ENCODE measurements around the gene ADAM29.
"Not testable (repeated sequence)": the region's sequence is repeated elsewhere in the genome, so short reads cannot be mapped to it uniquely, and the experiment has no call there.

Gene ADAM29

GRCh38 chr4:174918058-174918457, at the start of gene ADAM29:
TSS of gene ADAM29 (plus strand) at chr4:174918358. CDS start at chr4:174975526, 57,168 bp downstream.
- DNase-seq = no peak

GRCh38 chr4:174869339-174869738, 48.8 kb upstream of the ADAM29 start:
- DNase-seq = no peak

- no peak for DNase-seq
Measured at GRCh38 chr4:174870311-174870710, 47.8 kb upstream of the ADAM29 start.

- no peak for DNase-seq
Measured at GRCh38 chr4:174871407-174871806, 46.8 kb upstream of the ADAM29 start.

DNA sequence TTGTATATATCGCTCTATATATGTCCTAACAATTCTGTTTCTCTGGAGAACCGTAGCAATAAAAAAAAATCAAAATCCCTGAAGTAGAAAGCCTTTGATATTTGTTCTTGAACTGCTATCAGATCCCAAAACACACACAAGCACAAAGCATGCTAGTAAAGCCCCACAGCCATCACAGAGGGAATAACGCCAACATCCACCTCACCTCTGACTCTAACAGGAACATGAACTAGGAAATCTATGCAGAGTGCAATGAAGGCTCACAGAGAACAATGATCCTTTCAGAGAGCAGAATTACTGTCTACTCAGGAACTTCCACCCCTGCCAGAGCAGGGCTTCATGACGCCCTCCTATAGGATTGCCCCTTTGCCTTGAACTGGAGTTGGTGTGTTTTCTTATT, 45.0 kb upstream of the ADAM29 start:
- DNase-seq = not testable (repeated sequence)

DNA sequence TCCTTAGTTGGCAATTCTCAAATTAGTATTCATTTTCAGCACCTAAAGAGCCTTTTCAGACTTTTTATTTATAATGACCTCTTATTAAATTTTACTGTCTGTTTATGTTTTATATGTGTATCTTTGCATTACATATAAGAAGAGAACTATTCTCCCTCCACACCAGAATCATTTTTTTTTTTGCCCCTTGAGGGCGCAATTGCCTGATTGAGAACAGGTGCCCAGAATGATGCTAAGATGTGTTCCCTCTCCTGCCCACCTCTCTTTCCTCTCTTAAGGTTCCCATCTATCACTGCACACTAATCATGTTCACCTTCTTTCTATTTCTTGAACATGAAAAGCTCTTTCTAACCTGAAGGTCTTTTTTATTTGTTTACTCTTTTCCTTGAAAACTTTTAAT, 44.2 kb upstream of the ADAM29 start:
- DNase-seq = no peak

- DNase-seq = no peak
Measured at GRCh38 chr4:174874898-174875297, 43.3 kb upstream of the ADAM29 start.

DNA sequence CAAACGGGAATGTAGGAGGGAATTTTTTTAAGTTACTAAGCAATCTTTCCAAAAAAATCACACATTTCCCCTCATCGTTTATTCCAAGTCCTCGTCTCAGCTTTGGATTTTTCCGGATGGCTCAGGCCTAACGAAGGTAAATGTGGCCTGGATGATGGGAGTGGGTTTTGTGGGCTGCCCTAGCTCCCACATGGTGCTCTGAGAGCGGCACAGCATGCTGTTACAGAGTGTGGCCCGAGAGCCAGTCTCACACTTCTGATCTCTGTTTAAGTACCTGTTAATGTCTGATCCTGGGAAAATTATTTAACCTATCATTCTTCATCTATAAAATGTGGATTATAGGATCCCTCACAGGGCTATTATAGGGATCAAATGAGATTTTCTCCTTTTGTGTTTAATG, 38.2 kb upstream of the ADAM29 start:
- no peak for DNase-seq

GRCh38 chr4:174882317-174882992, 35.7 kb upstream of the ADAM29 start:
- DNase-seq = no peak

DNA sequence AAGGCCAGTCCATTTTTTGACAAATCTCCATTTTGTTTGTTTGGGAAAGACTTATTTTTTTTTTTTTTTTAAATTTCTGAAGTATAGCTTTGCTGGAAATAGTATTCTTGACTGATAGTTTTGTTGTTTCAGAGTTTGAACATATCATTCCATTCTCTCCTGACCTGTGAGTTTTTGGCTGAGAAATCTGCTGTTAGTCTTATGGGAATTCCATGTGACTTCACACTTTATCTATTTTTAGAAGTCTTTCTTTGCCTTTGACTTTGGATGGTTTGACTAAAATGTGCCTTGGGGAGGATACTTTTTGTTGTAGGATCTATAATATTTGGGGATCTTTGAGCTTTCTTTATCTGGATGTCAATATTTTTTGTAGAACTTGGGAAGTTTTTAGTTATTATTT, 10.7 kb upstream of the ADAM29 start:
- DNase-seq = no peak

GRCh38 chr4:174910271-174910670, 7.9 kb upstream of the ADAM29 start:
- no peak for DNase-seq

DNA sequence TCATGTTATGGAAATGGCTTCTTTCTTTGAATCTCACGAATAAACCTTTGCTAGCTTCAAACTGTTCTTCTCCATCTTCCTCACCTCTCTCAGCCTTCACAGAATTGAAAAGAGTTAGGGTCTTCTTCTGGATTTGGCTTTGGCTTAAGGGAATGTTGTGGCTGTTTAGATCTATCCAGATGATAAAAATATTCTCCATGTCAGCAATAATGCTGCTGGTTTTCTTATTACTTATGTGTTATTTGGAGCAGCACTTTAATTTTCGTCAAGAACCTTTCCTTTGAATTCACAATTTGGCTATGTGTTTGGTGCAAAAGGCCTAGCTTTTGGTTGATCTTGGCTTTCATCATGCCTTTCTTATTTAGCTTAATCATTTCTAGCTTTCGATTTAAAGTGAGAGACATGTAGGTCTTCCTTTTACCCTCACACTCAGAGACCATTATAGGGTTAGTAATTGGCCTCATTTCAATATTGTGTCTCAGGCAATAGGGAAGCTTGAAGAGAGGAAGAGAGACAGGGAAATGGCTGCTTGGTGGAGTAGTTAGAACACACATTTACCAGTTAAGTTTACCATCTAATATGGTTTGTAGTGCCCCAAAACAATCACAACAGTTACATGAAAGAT, 5.1 kb upstream of the ADAM29 start:
- DNase-seq = no peak

DNA sequence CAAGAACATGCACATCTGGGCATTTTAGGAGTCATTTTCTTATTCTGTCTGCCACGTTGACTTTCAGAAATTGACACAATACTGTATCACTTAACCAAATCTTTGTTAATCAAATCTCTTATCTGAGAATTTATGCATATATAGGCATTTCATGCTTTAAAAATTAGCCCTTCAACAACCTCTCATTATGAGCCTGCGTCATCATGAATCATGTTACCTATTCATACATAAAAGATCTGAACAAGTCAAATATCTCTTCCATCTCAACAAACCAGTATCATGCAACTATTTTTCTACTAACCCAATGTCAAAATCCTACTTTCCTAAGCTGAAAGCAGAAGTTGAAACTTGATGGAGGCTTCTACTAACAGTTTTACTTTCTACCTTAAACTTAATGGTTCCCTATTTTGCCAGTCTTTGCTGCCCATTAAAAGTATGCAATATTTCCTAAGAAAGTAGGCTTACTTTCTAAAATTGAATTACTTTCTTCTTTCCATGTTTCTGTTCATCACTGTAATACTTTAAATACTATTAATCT, 1.8 kb downstream of the ADAM29 start:
- no peak for DNase-seq

GRCh38 chr4:174926958-174927357, 8.8 kb downstream of the ADAM29 start:
- no peak for DNase-seq

- no peak for DNase-seq
Measured at GRCh38 chr4:174928174-174928573, 10.0 kb downstream of the ADAM29 start.

DNA sequence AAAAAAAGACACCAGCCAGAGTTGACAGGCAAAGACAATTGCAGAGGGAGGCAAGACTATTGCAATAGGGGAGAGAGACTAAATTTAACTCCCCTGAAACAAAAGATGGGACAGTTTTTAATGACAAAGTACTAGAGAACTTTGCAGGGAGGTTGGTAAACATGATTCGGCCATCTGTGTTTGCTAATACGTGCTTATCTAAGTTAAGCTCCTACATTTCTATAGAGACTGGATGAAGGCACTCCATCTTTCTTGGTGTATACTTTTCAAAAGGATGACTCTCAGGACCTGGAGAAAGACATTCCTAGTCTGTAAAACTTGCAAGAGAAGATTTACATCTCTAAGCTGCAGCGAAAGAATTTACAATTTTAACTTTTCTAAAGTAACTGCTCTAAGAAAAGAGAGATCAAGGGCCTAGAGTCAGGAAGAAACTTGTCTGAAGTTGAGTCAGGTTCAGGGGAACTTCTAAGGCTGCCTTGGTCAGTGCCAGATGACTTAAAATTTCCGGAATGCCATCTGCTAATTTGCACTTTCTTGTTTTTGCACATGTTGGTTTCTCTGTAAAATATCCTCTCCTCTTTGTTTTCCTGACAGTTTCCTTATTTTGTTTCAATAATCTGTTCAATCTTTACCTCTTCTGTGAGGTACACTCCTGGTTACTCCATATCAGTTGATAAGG, 10.6 kb downstream of the ADAM29 start:
- no peak for DNase-seq

- no peak for DNase-seq
Measured at GRCh38 chr4:174929346-174929745, 11.2 kb downstream of the ADAM29 start.

DNA sequence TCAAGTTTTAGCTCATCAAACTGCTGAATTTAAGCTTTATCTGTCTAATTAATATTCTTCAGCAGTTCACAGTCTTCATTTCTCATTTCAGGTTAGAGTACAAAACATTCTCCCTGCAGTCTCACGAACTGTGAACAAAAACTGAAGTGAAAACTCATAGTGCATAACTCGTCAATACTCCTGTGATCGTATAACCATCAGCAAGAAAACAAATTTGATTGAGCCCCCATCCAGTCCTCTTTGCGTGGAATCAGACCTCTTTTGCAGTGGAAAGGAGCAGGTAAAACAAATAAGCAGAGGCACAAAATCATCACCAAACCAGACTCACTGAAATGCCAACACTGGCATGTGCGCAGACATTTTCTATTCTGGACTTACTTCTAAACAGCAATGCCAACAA, 12.7 kb downstream of the ADAM29 start:
- no peak for DNase-seq

GRCh38 chr4:174933083-174933482, 14.9 kb downstream of the ADAM29 start:
- no peak for DNase-seq

GRCh38 chr4:174934360-174934759, 16.2 kb downstream of the ADAM29 start:
- no peak for DNase-seq

DNA sequence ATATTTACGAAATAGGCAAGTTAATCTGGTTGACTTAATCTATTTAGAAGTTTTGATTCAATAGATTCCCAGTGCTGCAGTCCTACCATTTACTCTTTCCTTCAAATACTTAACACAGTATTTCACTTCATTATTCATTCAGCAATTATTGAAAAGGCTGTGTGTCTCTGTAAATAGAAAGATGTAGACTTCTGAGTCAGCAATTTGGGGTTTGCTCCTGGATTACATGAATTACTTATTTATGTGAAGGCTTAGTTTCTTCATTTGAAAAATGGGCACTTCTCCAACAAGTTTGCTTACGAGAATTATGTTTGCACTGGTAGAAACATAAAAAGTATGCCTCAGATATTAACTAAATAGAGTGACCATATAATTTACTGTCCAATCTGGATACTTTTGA, 17.4 kb downstream of the ADAM29 start:
- no peak for DNase-seq

DNA sequence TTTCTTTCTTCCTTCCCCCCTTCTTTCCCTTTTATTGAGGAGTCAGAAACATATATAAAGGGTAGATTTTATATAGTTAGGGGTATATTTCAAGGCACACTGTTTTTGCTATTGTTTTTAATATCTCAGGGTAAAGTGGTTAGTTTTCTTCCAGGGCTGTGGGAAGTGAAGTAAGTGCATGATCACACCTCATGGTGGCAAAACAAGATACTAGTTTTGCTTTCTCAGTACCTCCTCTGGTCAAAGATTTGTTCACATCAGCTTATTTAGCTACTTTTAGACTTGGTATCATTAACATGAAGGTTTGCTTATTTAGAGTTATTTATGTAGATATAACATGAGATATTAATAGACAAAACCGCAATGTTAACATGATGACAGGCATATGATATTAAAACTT, 21.8 kb downstream of the ADAM29 start:
- no peak for DNase-seq

DNA sequence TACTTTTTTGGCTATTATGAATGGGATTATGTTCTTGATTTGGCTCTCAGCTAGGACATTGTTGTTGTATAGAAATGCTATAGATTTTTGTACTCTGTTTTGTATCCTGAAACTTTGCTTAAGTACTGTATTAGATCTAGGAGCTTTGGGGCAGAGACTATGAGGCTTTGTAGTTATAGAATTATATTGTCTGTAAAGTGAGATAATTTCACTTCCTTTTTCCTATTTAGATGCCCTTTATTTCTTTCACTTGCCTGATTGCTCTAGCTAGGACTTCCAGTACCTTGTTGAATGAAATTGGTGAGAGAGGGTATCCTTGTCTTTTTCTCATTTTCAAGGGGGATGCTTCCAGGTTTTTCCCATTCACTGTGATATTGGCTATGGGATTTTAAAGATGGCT, 28.1 kb downstream of the ADAM29 start:
- no peak for DNase-seq
